Left ventricle myocardium superior (tissue), 1 donor: Measurements from ENCODE around the gene CLDN15. TPM values are rescaled to one million over a fixed set of nuclear protein-coding genes. Genes with fewer than 3 reads are reported as not detected.
"Not testable (repeated sequence)": the region's sequence is repeated elsewhere in the genome, so short reads cannot be mapped to it uniquely, and the experiment has no call there.

Source experiments
- ATAC-seq: fragments of 200-7000 bp; cut with Tn5 transposase; one replicate; pipeline ENCODE4 v1.9.1; 2020; ENCODE audit warnings: mild to moderate bottlenecking, moderate library complexity
- DNase-seq: peaks from one replicate; pipeline ENCODE4 v3.0.0-alpha.2; 2020
- intact Hi-C: fragments of 100-400 bp; cut with micrococcal nuclease; formaldehyde crosslinking; loops from one replicate; pipeline ENCODE4 v1.11.0; 2022
- long read RNA-seq: library from polyadenylated mRNA; unstranded; transcript quantifications from one replicate; pipeline ENCODE4 v2.0.0, GENCODE V29; 2021
- total RNA-seq: library from RNA; stranded (reverse); fragmentation: NEBNext Ultra II Directional; extraction: Animal tissue kit (Norgen Biotek cat#: 25700); gene quantifications from one replicate; pipeline ENCODE4 v1.2.1, GENCODE V29; 2021
- donor health status: DM: no; HTN: yes; CAD: no; lungs with severe emphysema.

CLDN15 gene
- total RNA-seq: 3.8 TPM
- long read RNA-seq, partial matches to known transcripts: 1 of 1 reads
- long read RNA-seq, other reads (novel, unspliced or antisense): 0 of 1 reads

- ATAC-seq: peak; percentile 83
- intact Hi-C loops: no loop called here
- DNase-seq: peak; percentile 91
These were observed at the start of gene CLDN15 for GRCh38 chr7:101237206-101238067. Gene CLDN15 (minus strand): TSS chr7:101237802. CDS start chr7:101237581, 221 bp downstream.

- intact Hi-C loops: loop anchor here (10.0 kb wide), 1 partner anchor 142 kb away; no protein-coding TSS in a partner anchor
- no peak for DNase-seq
- ATAC-seq: no peak
These were observed 49.4 kb upstream of the CLDN15 start for GRCh38 chr7:101287032-101287431.

GRCh38 chr7:101285880-101286279 lies 48.3 kb upstream of the CLDN15 start:
- DNase-seq: peak; percentile 65
- intact Hi-C loops: loop anchor here (10.0 kb wide), 1 partner anchor 141 kb away; no protein-coding TSS in a partner anchor

GRCh38 chr7:101285171-101285570 lies 47.6 kb upstream of the CLDN15 start:
- DNase-seq (no peak), ATAC-seq (no peak)
- intact Hi-C loops: loop anchor here (10.0 kb wide), 1 partner anchor 140 kb away; no protein-coding TSS in a partner anchor

More at GRCh38 chr7:101285880-101286279, 48.3 kb upstream of the CLDN15 start:
- peak; percentile 87 for ATAC-seq

- ATAC-seq, DNase-seq: not testable (repeated sequence)
- intact Hi-C loops: loop anchor here (10.0 kb wide), 1 partner anchor 136 kb away; no protein-coding TSS in a partner anchor
These were observed 43.3 kb upstream of the CLDN15 start for GRCh38 chr7:101280912-101281311.

GRCh38 chr7:101278461-101279292 lies 41.1 kb upstream of the CLDN15 start:
- intact Hi-C loops: no loop called here
- DNase-seq (no peak), ATAC-seq (no peak)

GRCh38 chr7:101277155-101277554 lies 39.6 kb upstream of the CLDN15 start:
- no peak for ATAC-seq
- DNase-seq: no peak
- intact Hi-C loops: no loop called here

GRCh38 chr7:101273206-101273605 lies 35.6 kb upstream of the CLDN15 start:
- DNase-seq (no peak), ATAC-seq (no peak)
- intact Hi-C loops: no loop called here

GRCh38 chr7:101271021-101271420 lies 33.4 kb upstream of the CLDN15 start:
- intact Hi-C loops: no loop called here
- DNase-seq: no peak
- no peak for ATAC-seq

- no peak for ATAC-seq
- intact Hi-C loops: no loop called here
- DNase-seq: no peak
These were observed 32.1 kb upstream of the CLDN15 start for GRCh38 chr7:101269664-101270063.

- ATAC-seq: no peak
These were observed 28.3 kb upstream of the CLDN15 start for GRCh38 chr7:101265622-101266516.

GRCh38 chr7:101264102-101264706 lies 26.6 kb upstream of the CLDN15 start:
- ATAC-seq (peak; percentile 99), DNase-seq (peak; percentile 48)
- intact Hi-C loops: not testable (repeated sequence)

More at GRCh38 chr7:101265622-101266516, 28.3 kb upstream of the CLDN15 start:
- intact Hi-C loops: no loop called here
- no peak for DNase-seq

- DNase-seq (no peak), ATAC-seq (no peak)
- intact Hi-C loops: no loop called here
These were observed 20.7 kb upstream of the CLDN15 start for GRCh38 chr7:101258243-101258731.

GRCh38 chr7:101255796-101256195 lies 18.2 kb upstream of the CLDN15 start:
- no peak for DNase-seq
- intact Hi-C loops: no loop called here
- no peak for ATAC-seq

GRCh38 chr7:101253199-101253598 lies 15.6 kb upstream of the CLDN15 start:
- intact Hi-C loops, ATAC-seq: not testable (repeated sequence)

GRCh38 chr7:101251871-101252659 lies 14.5 kb upstream of the CLDN15 start:
- intact Hi-C loops: no loop called here
- DNase-seq: peak; percentile 99
- ATAC-seq: peak; percentile 100

More at GRCh38 chr7:101253199-101253598, 15.6 kb upstream of the CLDN15 start:
- DNase-seq: not testable (repeated sequence)

- intact Hi-C loops: no loop called here
- DNase-seq (no peak), ATAC-seq (no peak)
These were observed 12.7 kb upstream of the CLDN15 start for GRCh38 chr7:101250324-101250723.
